GM18873 (cell line): ENCODE results near the gene RAB40C.

ENCODE experiments used
- ATAC-seq: cut with Tn5 transposase; IDR thresholded peaks from one replicate; pipeline ENCODE4 v1.9.1; 2021; ENCODE audit warnings: mild to moderate bottlenecking, moderate library complexity, moderate number of reproducible peaks; ENCODE audit not compliant: unreplicated experiment, low FRiP score

Gene RAB40C

GRCh38 chr16:661184-661821, 71.4 kb downstream of the RAB40C start:
- ATAC-seq: no peak

- ATAC-seq: no peak
These were observed 72.2 kb downstream of the RAB40C start for GRCh38 chr16:662095-662494.

GRCh38 chr16:662597-662996, 72.7 kb downstream of the RAB40C start:
- ATAC-seq: no peak

GRCh38 chr16:666572-666971, 76.7 kb downstream of the RAB40C start:
- ATAC-seq: no peak

GRCh38 chr16:667113-667779, 77.4 kb downstream of the RAB40C start:
- no peak for ATAC-seq

- no peak for ATAC-seq
These were observed 78.1 kb downstream of the RAB40C start, which contains the start of gene RHOT2 for GRCh38 chr16:667780-668518. Gene RHOT2, plus strand, starts transcription at chr16:668132. Its CDS starts 68 bp downstream, at chr16:668200.

- ATAC-seq: no peak
These were observed 78.8 kb downstream of the RAB40C start for GRCh38 chr16:668519-669171.

GRCh38 chr16:669666-670065, 79.8 kb downstream of the RAB40C start:
- no peak for ATAC-seq

GRCh38 chr16:670485-671352, 80.9 kb downstream of the RAB40C start:
- no peak for ATAC-seq

- no peak for ATAC-seq
These were observed 81.7 kb downstream of the RAB40C start for GRCh38 chr16:671353-672131.

GRCh38 chr16:672371-672770, 82.5 kb downstream of the RAB40C start:
- ATAC-seq: no peak

GRCh38 chr16:672851-673250, 83.0 kb downstream of the RAB40C start:
- ATAC-seq: no peak

- no peak for ATAC-seq
These were observed 83.6 kb downstream of the RAB40C start for GRCh38 chr16:673399-673991.

GRCh38 chr16:674214-674881, 84.5 kb downstream of the RAB40C start:
- ATAC-seq: no peak

GRCh38 chr16:674968-675883, 85.4 kb downstream of the RAB40C start, which contains the start of gene RHBDL1:
Gene RHBDL1, plus strand, starts transcription at chr16:675671. Its CDS starts 120 bp downstream, at chr16:675791.
- ATAC-seq: no peak

GRCh38 chr16:675884-676564, 86.2 kb downstream of the RAB40C start:
- ATAC-seq: no peak

GRCh38 chr16:676565-676902, 86.7 kb downstream of the RAB40C start:
- no peak for ATAC-seq
